ENCODE measurements around the gene FAM53B. TPM values are rescaled to one million over a fixed set of nuclear protein-coding genes. Genes with fewer than 3 reads are reported as not detected.

The FAM53B gene
- total and polyA plus RNA-seq, 4 donors = 14.6 to 45.4 (median 18.2) TPM

DNA sequence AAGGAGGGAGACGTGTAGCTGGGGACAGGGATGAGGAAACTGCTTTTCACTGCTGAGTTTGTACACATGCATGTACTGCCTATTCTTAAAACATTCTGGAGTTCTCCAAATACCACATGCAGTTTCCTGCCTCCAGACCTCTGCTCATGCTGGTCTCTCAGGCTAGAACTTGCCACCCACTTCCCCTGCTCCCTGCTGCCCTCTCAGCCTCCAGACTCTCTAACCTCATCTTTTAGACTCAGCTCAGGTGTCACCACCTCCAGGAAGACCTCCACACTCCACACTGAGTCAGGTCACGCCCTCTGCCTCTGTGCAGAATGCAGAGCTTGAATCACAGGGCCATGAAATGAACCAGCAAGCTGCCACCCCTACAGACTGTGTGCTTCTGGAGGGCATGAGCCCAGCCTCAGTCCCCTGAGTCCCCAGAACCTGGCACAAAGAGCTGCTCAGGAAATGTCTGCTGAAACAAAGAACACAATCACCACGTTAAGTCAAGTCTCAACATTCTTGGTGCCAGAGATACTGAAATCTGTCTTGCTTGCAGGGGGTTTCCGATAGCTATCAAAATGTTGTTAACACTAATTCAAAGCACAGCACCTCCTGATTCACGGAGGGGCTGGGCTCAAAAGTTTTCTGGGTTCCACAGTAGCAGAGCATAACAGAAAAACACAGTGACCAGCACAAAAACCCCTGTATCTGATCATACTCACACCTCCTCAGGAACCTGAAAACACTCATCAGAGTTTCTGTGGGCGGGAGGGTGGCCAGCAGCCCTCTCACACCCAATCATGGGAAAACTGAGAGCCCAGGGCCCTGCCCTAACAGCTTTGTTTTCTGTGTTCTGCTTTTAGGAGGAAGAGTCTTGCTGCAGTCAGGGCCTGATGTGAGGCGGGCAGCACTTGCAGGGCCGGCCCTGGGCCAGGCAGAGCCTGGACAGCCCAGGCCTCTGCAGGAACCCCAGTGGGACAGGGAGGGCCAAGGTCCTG is 21.1 kb downstream of the FAM53B start:
- 26 to 37% methylated on average over 8 of the region's 8 CpGs for WGBS, 2 donors
- Histone ChIP-seq H3K4me1 (ENCODE audit: control insufficient read depth in 5 of 5, insufficient read depth in 5 of 5, low read length in 5 of 5) (peaks cover 38 to 67% (median 47%) of the 10 kb centered on the region in 5 donors), H3K36me3 (ENCODE audit: control insufficient read depth in 4 of 4, insufficient read depth in 4 of 4, low read length in 4 of 4) (no peaks in the 10 kb centered on the region), H3K9ac (ENCODE audit: insufficient read depth in 1 of 2, low read length in 2 of 2) (peak overlapping the region in 1 of 2 donors; percentile 30), H3K9me3 (ENCODE audit: control insufficient read depth in 4 of 4, insufficient read depth in 3 of 4, low read length in 3 of 4) (no peaks in the 10 kb centered on the region), H3K27ac (ENCODE audit: low read depth in 1 of 2, low read length in 1 of 2) (peak overlapping the region; percentile 62 to 93), H3K4me3 (no peak overlapping the region), H3K27me3 (ENCODE audit: control insufficient read depth in 3 of 3, insufficient read depth in 3 of 3, low read length in 2 of 3) (no peaks in the 10 kb centered on the region)
- TF ChIP-seq, protein P1, sequence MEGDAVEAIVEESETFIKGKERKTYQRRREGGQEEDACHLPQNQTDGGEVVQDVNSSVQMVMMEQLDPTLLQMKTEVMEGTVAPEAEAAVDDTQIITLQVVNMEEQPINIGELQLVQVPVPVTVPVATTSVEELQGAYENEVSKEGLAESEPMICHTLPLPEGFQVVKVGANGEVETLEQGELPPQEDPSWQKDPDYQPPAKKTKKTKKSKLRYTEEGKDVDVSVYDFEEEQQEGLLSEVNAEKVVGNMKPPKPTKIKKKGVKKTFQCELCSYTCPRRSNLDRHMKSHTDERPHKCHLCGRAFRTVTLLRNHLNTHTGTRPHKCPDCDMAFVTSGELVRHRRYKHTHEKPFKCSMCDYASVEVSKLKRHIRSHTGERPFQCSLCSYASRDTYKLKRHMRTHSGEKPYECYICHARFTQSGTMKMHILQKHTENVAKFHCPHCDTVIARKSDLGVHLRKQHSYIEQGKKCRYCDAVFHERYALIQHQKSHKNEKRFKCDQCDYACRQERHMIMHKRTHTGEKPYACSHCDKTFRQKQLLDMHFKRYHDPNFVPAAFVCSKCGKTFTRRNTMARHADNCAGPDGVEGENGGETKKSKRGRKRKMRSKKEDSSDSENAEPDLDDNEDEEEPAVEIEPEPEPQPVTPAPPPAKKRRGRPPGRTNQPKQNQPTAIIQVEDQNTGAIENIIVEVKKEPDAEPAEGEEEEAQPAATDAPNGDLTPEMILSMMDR (IDR thresholded peaks at IDR 0.05; ENCODE audit: control extremely low read depth, extremely low read depth) = no peak
- ATAC-seq (ENCODE audit: insufficient read depth, low FRiP score) = peak; percentile 55
- DNase-seq = peak in 2 of 3 donors; percentile 48 to 57

DNA sequence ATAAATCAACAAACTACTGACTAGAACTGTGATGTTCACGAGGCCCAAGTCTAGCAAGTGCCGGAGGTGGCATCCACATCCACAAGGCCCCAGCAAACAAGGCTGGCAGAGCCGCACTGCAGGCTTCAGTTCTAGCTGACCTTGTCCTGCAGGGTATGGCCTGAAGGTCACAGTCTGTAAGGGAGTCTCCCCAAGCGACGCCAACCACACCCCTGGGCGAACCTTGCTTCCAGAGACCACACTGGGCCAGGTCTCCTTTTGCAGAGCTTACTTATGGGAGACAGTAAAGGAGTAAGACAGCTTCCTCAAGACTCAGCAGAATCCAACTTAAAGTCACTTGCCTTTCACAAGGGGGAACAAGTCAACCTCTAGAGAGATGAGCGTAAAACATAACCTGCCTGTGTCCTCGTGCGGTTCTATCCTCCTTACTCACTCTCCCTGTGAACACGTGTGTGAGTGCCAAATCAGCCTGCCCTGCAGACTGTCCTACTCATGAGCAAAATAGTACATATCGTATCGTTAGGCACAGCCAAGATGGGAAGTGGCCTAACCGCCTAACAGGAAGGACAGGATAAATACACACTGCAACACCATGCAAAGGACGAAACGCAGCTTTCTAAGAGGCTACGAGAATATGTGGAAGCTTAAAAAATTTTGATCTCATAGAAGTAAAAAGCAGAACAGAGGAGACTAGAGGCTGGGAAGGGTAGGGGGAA is 22.7 kb downstream of the FAM53B start:
- Histone ChIP-seq H3K9ac (ENCODE audit: insufficient read depth in 1 of 2, low read length in 2 of 2) (no peak overlapping the region), H3K27ac (ENCODE audit: low read depth in 1 of 2, low read length in 1 of 2) (peak overlapping the region; percentile 83 to 84), H3K4me1 (ENCODE audit: control insufficient read depth in 5 of 5, insufficient read depth in 5 of 5, low read length in 5 of 5) (peaks cover 31 to 73% (median 48%) of the 10 kb centered on the region in 5 donors), H3K36me3 (ENCODE audit: control insufficient read depth in 4 of 4, insufficient read depth in 4 of 4, low read length in 4 of 4) (no peaks in the 10 kb centered on the region), H3K27me3 (ENCODE audit: control insufficient read depth in 3 of 3, insufficient read depth in 3 of 3, low read length in 2 of 3) (no peaks in the 10 kb centered on the region), H3K4me3 (no peak overlapping the region), H3K9me3 (ENCODE audit: control insufficient read depth in 4 of 4, insufficient read depth in 3 of 4, low read length in 3 of 4) (no peaks in the 10 kb centered on the region)
- TF ChIP-seq, protein P1 (IDR thresholded peaks at IDR 0.05; ENCODE audit: control extremely low read depth, extremely low read depth) = no peak
- ATAC-seq (ENCODE audit: insufficient read depth, low FRiP score) = no peak
- DNase-seq = peak in 2 of 3 donors; percentile 62 to 73
- 36 to 41% methylated on average over 16 of the region's 16 CpGs for WGBS, 2 donors

DNA sequence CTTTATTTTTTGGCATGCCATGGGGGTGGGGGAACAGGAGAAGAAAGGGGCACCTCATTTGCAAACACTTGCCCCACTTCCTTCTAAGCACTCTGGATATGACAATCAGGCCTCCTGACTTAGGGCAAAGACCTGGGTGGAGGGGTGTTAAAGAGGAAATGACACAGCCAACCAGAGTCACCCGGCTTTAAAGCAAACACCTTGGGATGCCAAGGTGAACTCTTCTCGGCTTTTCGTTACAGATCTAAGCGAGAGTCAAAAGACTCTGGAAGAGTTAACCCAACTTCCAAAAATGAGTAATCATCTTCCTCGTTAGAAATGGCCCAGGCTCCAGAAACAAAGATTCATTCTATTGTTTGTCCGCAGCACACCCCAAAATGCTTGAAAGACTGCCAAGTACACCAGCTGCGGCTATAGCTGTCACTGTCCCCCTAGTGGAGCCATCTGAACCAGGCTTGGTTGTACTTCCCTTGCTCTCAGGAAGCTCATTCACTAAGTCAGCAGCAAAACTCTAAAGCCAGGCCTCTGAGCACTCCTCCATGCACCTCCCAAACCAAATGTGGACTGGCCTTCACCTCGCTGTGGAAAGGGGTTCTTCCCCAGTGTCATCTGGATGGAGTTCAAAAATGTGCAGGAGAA is 24.8 kb downstream of the FAM53B start:
- Histone ChIP-seq H3K4me3 (no peak overlapping the region), H3K9me3 (ENCODE audit: control insufficient read depth in 4 of 4, insufficient read depth in 3 of 4, low read length in 3 of 4) (no peaks in the 10 kb centered on the region), H3K27ac (ENCODE audit: low read depth in 1 of 2, low read length in 1 of 2) (peak overlapping the region; percentile 82 to 88), H3K9ac (ENCODE audit: insufficient read depth in 1 of 2, low read length in 2 of 2) (no peak overlapping the region), H3K4me1 (ENCODE audit: control insufficient read depth in 5 of 5, insufficient read depth in 5 of 5, low read length in 5 of 5) (peaks cover 34 to 77% (median 47%) of the 10 kb centered on the region in 5 donors), H3K36me3 (ENCODE audit: control insufficient read depth in 4 of 4, insufficient read depth in 4 of 4, low read length in 4 of 4) (no peaks in the 10 kb centered on the region), H3K27me3 (ENCODE audit: control insufficient read depth in 3 of 3, insufficient read depth in 3 of 3, low read length in 2 of 3) (no peaks in the 10 kb centered on the region)
- peak; percentile 55 for ATAC-seq (ENCODE audit: insufficient read depth, low FRiP score)
- 5 to 17% methylated on average over 8 of the region's 8 CpGs for WGBS, 2 donors
- peak; percentile 87 to 94 (median 93) for DNase-seq
- TF ChIP-seq, protein P1 (IDR thresholded peaks at IDR 0.05; ENCODE audit: control extremely low read depth, extremely low read depth) = peak; percentile 15
